ENCODE results near the gene SCTR. TPM values are rescaled to one million over a fixed set of nuclear protein-coding genes. Genes with fewer than 3 reads are reported as not detected.
A peak's percentile ranks its signal among the peaks of the same experiment; 100 is the strongest.

Gene SCTR
- total and polyA plus RNA-seq, 2 of the 13 experiments (the other 11 are each of a cell fraction or from before 2014, with no cell fraction given), result not detected

- TF ChIP-seq, protein P1, sequence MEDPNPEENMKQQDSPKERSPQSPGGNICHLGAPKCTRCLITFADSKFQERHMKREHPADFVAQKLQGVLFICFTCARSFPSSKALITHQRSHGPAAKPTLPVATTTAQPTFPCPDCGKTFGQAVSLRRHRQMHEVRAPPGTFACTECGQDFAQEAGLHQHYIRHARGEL (CRISPR knock-in tag; IDR thresholded peaks at IDR 0.05), result no peak
- TF ChIP-seq SOX5 (CRISPR knock-in tag; IDR thresholded peaks at IDR 0.05; ENCODE audit: borderline replicate concordance) (0 out of 2 replicates have a peak, but pooled peaks have one; percentile 1), CBX5 (CRISPR knock-in tag; IDR thresholded peaks at IDR 0.05; ENCODE audit: borderline replicate concordance) (0 out of 2 replicates have a peak, but pooled peaks have one; percentile 11), HMG20A (CRISPR knock-in tag; IDR thresholded peaks at IDR 0.05; ENCODE audit: borderline replicate concordance) (peak; percentile 65), SOX13 (IDR thresholded peaks at IDR 0.05) (no peak), SOX13 (CRISPR knock-in tag; conservative IDR thresholded peaks at IDR 0.05 in 1 of 2, IDR thresholded peaks at IDR 0.05 in 1 of 2) (peak in 1 of 2 experiments; percentile 67; a peak in 1 of 4 replicates), IKZF5 (CRISPR knock-in tag; IDR thresholded peaks at IDR 0.05) (no peak), NCOA2 (CRISPR knock-in tag; IDR thresholded peaks at IDR 0.05) (peak; percentile 44; the same call in 1 of the 2 replicates), HNF4G (IDR thresholded peaks at IDR 0.05; ENCODE audit: borderline replicate concordance, low read depth, low read length) (peak; percentile 70), HNF4G (CRISPR knock-in tag; IDR thresholded peaks at IDR 0.05; ENCODE audit: borderline replicate concordance, low read depth) (0 out of 2 replicates have a peak, but pooled peaks have one; percentile 26), LCORL (IDR thresholded peaks at IDR 0.05) (no peak), LCORL (CRISPR knock-in tag; IDR thresholded peaks at IDR 0.05) (no peak), ZFX (CRISPR knock-in tag; IDR thresholded peaks at IDR 0.05; ENCODE audit: low read depth) (0 out of 2 replicates have a peak, but pooled peaks have one; percentile 42), RBM22 (optimal IDR thresholded peaks at IDR 0.05; ENCODE audit: low read length) (no peak), ZNF253 (CRISPR knock-in tag; IDR thresholded peaks at IDR 0.05; ENCODE audit: borderline replicate concordance) (0 out of 2 replicates have a peak, but pooled peaks have one; percentile 16), CAMTA2 (CRISPR knock-in tag; IDR thresholded peaks at IDR 0.05; ENCODE audit: borderline replicate concordance) (no peak), SP2 (CRISPR knock-in tag; IDR thresholded peaks at IDR 0.05) (0 out of 2 replicates have a peak, but pooled peaks have one; percentile 20)
- TF ChIP-seq, protein P2, sequence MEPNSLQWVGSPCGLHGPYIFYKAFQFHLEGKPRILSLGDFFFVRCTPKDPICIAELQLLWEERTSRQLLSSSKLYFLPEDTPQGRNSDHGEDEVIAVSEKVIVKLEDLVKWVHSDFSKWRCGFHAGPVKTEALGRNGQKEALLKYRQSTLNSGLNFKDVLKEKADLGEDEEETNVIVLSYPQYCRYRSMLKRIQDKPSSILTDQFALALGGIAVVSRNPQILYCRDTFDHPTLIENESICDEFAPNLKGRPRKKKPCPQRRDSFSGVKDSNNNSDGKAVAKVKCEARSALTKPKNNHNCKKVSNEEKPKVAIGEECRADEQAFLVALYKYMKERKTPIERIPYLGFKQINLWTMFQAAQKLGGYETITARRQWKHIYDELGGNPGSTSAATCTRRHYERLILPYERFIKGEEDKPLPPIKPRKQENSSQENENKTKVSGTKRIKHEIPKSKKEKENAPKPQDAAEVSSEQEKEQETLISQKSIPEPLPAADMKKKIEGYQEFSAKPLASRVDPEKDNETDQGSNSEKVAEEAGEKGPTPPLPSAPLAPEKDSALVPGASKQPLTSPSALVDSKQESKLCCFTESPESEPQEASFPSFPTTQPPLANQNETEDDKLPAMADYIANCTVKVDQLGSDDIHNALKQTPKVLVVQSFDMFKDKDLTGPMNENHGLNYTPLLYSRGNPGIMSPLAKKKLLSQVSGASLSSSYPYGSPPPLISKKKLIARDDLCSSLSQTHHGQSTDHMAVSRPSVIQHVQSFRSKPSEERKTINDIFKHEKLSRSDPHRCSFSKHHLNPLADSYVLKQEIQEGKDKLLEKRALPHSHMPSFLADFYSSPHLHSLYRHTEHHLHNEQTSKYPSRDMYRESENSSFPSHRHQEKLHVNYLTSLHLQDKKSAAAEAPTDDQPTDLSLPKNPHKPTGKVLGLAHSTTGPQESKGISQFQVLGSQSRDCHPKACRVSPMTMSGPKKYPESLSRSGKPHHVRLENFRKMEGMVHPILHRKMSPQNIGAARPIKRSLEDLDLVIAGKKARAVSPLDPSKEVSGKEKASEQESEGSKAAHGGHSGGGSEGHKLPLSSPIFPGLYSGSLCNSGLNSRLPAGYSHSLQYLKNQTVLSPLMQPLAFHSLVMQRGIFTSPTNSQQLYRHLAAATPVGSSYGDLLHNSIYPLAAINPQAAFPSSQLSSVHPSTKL (CRISPR knock-in tag; IDR thresholded peaks at IDR 0.05), result peak; percentile 76
- TF ChIP-seq, protein P3, sequence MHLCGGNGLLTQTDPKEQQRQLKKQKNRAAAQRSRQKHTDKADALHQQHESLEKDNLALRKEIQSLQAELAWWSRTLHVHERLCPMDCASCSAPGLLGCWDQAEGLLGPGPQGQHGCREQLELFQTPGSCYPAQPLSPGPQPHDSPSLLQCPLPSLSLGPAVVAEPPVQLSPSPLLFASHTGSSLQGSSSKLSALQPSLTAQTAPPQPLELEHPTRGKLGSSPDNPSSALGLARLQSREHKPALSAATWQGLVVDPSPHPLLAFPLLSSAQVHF (CRISPR knock-in tag; IDR thresholded peaks at IDR 0.05), result no peak
- TF ChIP-seq, protein P4, sequence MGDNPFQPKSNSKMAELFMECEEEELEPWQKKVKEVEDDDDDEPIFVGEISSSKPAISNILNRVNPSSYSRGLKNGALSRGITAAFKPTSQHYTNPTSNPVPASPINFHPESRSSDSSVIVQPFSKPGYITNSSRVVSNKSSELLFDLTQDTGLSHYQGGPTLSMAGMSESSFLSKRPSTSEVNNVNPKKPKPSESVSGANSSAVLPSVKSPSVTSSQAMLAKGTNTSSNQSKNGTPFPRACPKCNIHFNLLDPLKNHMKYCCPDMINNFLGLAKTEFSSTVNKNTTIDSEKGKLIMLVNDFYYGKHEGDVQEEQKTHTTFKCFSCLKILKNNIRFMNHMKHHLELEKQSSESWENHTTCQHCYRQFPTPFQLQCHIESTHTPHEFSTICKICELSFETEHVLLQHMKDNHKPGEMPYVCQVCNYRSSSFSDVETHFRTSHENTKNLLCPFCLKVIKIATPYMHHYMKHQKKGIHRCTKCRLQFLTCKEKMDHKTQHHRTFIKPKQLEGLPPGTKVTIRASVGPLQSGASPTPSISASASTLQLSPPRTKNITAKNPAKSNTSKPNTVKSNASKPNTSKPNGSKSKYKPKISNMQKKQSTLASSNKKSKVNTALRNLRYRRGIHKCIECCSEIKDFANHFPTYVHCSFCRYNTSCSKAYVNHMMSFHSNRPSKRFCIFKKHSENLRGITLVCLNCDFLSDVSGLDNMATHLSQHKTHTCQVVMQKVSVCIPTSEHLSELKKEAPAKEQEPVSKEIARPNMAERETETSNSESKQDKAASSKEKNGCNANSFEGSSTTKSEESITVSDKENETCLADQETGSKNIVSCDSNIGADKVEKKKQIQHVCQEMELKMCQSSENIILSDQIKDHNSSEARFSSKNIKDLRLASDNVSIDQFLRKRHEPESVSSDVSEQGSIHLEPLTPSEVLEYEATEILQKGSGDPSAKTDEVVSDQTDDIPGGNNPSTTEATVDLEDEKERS (CRISPR knock-in tag; IDR thresholded peaks at IDR 0.05), result no peak
Observed at GRCh38 chr2:119428488-119429224, 95.6 kb downstream of the SCTR start (continued).
